Chondrocyte (in vitro differentiated cells): ENCODE measurements around the gene DSTN. TPM values are rescaled to one million over a fixed set of nuclear protein-coding genes. Genes with fewer than 3 reads are reported as not detected.

Source experiments
- DNase-seq: peaks from one replicate; pipeline ENCODE4 v3.0.0; 2021; ENCODE audit warnings: mixed read lengths, low spot score
- H3K27ac Mint-ChIP-seq: one replicate; pipeline ENCODE4 v1.8.0; 2021; ENCODE audit warnings: mild to moderate bottlenecking, moderate library complexity, mixed read lengths; ENCODE audit not compliant: unreplicated experiment
- H3K27me3 Mint-ChIP-seq: 2 replicates; pipeline ENCODE4 v1.8.0; 2021; ENCODE audit warnings: low read depth, mixed read lengths
- H3K36me3 Mint-ChIP-seq: 2 replicates; pipeline ENCODE4 v1.8.0; 2021; ENCODE audit warnings: low read depth, mixed read lengths
- H3K4me1 Mint-ChIP-seq: 2 replicates; pipeline ENCODE4 v1.8.0; 2021; ENCODE audit warnings: low read depth, mild to moderate bottlenecking, mixed read lengths
- H3K4me3 Mint-ChIP-seq: one replicate; pipeline ENCODE4 v1.8.0; 2021; ENCODE audit warnings: mild to moderate bottlenecking, moderate library complexity, mixed read lengths; ENCODE audit not compliant: unreplicated experiment
- H3K9me3 Mint-ChIP-seq: 2 replicates; pipeline ENCODE4 v1.8.0; 2021; ENCODE audit warnings: low read depth, mixed read lengths
- CTCF ChIP-seq: fragments of 200-600 bp; sonication (generic); IDR thresholded peaks from 2 replicates; pipeline ENCODE4 v1.5.0; 2021; ENCODE audit warnings: antibody characterized with exemption, mild to moderate bottlenecking, moderate library complexity
- long read RNA-seq: library from polyadenylated mRNA; stranded (forward); transcript quantifications from one replicate; pipeline ENCODE4 v2.0.0, GENCODE V29; 2021
- total RNA-seq: library from RNA; stranded (reverse); gene quantifications from 3 replicates; pipeline ENCODE4 v1.2.1, GENCODE V29; 2021

Gene DSTN
- 878 to 1,290 TPM (median 1,265 TPM) in 3 replicates for total RNA-seq
- long read RNA-seq, transcript DSTN-203 (5 exons, 1,853 nt) = minor isoform, 77 of 3,256 reads
- long read RNA-seq, transcript DSTN-201 (4 exons, 3,617 nt) = major isoform, 2,278 of 3,256 reads
- long read RNA-seq, partial matches to known transcripts = 827 of 3,256 reads
- long read RNA-seq, other reads (novel, unspliced or antisense) = 74 of 3,256 reads

DNA sequence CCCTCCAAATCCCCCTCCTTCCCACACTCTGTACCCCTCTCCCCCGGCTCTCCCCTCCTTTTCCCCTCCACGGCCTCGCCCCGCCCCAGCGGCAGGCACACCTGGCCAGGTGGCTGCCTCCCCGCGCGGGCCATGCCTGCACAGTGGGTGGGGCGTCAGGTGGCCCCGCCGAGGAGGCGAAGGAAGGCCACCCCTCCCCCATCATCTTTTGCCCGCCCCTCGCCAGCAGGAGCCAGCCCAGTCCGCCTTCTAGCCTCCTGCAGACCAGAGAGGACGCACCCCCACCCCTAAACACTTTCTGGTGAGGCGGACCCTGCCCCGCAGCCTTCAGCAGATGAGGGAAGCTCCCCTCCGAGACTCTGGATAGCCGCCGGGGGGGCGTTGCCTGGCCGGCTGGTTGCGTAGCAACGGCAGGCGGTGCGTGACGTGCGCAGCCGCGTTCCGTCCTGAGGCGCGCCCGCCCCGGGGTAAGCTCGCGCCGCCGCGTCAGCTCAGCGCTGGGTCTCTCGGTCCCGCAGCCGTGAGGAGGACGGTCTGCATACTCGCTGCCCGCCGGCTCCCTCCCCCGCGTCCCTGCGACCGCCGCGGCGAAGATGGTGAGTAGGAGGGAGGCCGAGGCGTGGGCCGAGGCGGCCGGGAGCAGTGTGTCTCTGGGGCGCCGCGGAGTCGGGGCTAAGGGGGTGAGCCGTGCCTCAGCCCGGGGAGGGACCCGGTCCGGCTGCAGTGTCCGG lies at the start of gene DSTN:
Gene DSTN, plus strand, starts transcription at position 460 of the 731 bp plus-strand sequence. Its CDS starts 134 bp downstream, at position 594.
- peaks cover 24% of the 10 kb centered on the region for H3K36me3 Mint-ChIP-seq
- H3K4me3 Mint-ChIP-seq = peak within 1 kb of the TSS; percentile 86
- H3K9me3 Mint-ChIP-seq = no peaks in the 10 kb centered on the region
- peaks cover 61% of the 10 kb centered on the region for H3K4me1 Mint-ChIP-seq
- TF ChIP-seq CTCF = no peak
- peak; percentile 99 for DNase-seq
- H3K27ac Mint-ChIP-seq = peak within 1 kb of the TSS; percentile 98
- H3K27me3 Mint-ChIP-seq = no peaks in the 10 kb centered on the region

DNA sequence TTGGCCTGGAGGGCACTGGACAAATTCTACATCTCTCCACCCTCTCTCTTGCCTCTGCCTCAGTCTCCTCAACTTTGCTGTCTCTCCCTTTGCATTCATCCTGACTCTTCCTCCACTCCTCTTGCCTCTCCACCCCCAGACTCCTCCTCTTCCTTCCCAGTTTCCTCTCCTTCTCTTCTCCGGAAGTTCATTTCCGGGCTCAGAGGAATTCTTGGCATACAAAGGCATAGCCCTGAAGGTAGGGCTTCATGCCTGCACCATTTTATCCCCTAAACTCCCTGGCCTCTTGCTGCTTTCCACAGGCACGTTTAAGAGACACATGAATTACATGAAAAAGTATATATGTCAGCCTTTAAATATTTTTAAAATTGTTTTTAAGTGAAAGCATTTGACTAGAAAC lies 49.3 kb upstream of the DSTN start:
- no peaks in the 10 kb centered on the region for H3K9me3 Mint-ChIP-seq
- H3K27me3 Mint-ChIP-seq = no peaks in the 10 kb centered on the region
- no peak for TF ChIP-seq CTCF
- H3K4me1 Mint-ChIP-seq = peaks cover 9% of the 10 kb centered on the region
- H3K36me3 Mint-ChIP-seq = no peaks in the 10 kb centered on the region
- DNase-seq = no peak
- H3K4me3 Mint-ChIP-seq = no peak overlapping the region
- H3K27ac Mint-ChIP-seq = no peak overlapping the region

- Mint-ChIP-seq H3K27ac (no peak overlapping the region), H3K36me3 (no peaks in the 10 kb centered on the region), H3K27me3 (no peaks in the 10 kb centered on the region), H3K4me3 (no peak overlapping the region), H3K4me1 (peaks cover 9% of the 10 kb centered on the region), H3K9me3 (no peaks in the 10 kb centered on the region)
- TF ChIP-seq CTCF = no peak
- DNase-seq = no peak
These were observed 47.3 kb upstream of the DSTN start for GRCh38 chr20:17522528-17522927.

GRCh38 chr20:17523326-17523725 lies 46.5 kb upstream of the DSTN start:
- Mint-ChIP-seq H3K27ac (no peak overlapping the region), H3K27me3 (no peaks in the 10 kb centered on the region)

DNA sequence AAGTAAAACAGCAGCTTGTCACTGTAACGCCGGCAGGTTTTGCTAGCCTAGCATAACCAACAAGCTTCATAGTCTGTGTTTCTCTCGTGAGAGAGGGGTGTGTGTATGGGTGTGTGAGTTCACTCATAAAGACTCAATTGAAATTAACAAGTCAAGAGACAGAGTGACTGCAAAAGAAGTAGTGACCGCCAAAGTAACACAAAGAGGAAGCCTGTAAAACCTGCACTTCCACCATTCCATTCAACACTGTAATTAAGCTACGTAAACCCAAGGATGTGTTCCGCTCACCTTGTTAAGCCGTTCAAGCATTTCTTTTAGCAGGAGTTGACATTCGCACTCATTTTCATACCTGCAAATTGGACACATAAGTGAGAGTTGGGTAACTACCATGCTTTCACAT lies 45.3 kb upstream of the DSTN start:
- no peaks in the 10 kb centered on the region for H3K36me3 Mint-ChIP-seq
- peaks cover 9% of the 10 kb centered on the region for H3K4me1 Mint-ChIP-seq
- DNase-seq = no peak
- H3K9me3 Mint-ChIP-seq = no peaks in the 10 kb centered on the region
- no peak overlapping the region for H3K4me3 Mint-ChIP-seq
- TF ChIP-seq CTCF = no peak
- H3K27me3 Mint-ChIP-seq = no peaks in the 10 kb centered on the region
- no peak overlapping the region for H3K27ac Mint-ChIP-seq

More at GRCh38 chr20:17523326-17523725, 46.5 kb upstream of the DSTN start:
- no peak for DNase-seq
- Mint-ChIP-seq H3K36me3 (no peaks in the 10 kb centered on the region), H3K4me1 (peaks cover 9% of the 10 kb centered on the region), H3K4me3 (no peak overlapping the region), H3K9me3 (no peaks in the 10 kb centered on the region)
- no peak for TF ChIP-seq CTCF
